HG02840 (cell line): ENCODE data around the gene PUS1.

Experiments used
- ATAC-seq: cut with Tn5 transposase; IDR thresholded peaks from one replicate; pipeline ENCODE4 v1.9.1; 2021; ENCODE audit warnings: mild to moderate bottlenecking, moderate library complexity, moderate number of reproducible peaks; ENCODE audit not compliant: unreplicated experiment, low FRiP score

The PUS1 gene

GRCh38 chr12:131902332-131903241 lies 26.5 kb upstream of the PUS1 start:
- no peak for ATAC-seq

GRCh38 chr12:131903270-131904255 lies 25.5 kb upstream of the PUS1 start:
- no peak for ATAC-seq

GRCh38 chr12:131904346-131904745 lies 24.7 kb upstream of the PUS1 start:
- ATAC-seq: no peak

- ATAC-seq: no peak
Observed at GRCh38 chr12:131905081-131905629, 23.9 kb upstream of the PUS1 start.

- ATAC-seq: no peak
Observed at GRCh38 chr12:131905630-131906091, 23.4 kb upstream of the PUS1 start.

- no peak for ATAC-seq
Observed at GRCh38 chr12:131907379-131908091, 21.5 kb upstream of the PUS1 start.

- ATAC-seq: no peak
Observed at GRCh38 chr12:131908092-131909080, 20.7 kb upstream of the PUS1 start.

GRCh38 chr12:131909081-131909751 lies 19.9 kb upstream of the PUS1 start:
- ATAC-seq: no peak

GRCh38 chr12:131909752-131910219 lies 19.3 kb upstream of the PUS1 start:
- no peak for ATAC-seq

GRCh38 chr12:131910302-131911027 lies 18.6 kb upstream of the PUS1 start:
- ATAC-seq: no peak

GRCh38 chr12:131911028-131911650 lies 17.9 kb upstream of the PUS1 start:
- no peak for ATAC-seq

- ATAC-seq: no peak
Observed at GRCh38 chr12:131911851-131912477, 17.1 kb upstream of the PUS1 start.

- no peak for ATAC-seq
Observed at GRCh38 chr12:131912518-131913274, 16.4 kb upstream of the PUS1 start.

GRCh38 chr12:131913666-131914065 lies 15.4 kb upstream of the PUS1 start:
- no peak for ATAC-seq

- no peak for ATAC-seq
Observed at GRCh38 chr12:131914179-131914702, 14.8 kb upstream of the PUS1 start.
